AG10803 (cell line): Measurements from ENCODE around the gene FAM83F.
"Not testable (repeated sequence)": the region's sequence is repeated elsewhere in the genome, so short reads cannot be mapped to it uniquely, and the experiment has no call there.

Experiments
- DNase-seq: peaks from one replicate; pipeline ENCODE4 v3.0.0; 2010; ENCODE audit warnings: low read depth
- H3K4me3 ChIP-seq: 2 replicates; pipeline ENCODE4 v1.5.1; 2011; ENCODE audit warnings: mild to moderate bottlenecking, low read length, control low read depth
- CTCF ChIP-seq: conservative IDR thresholded peaks from 2 replicates; pipeline ENCODE4 v1.5.1; 2011; ENCODE audit warnings: mild to moderate bottlenecking, low read length, control low read depth, inconsistent platforms

The FAM83F gene

GRCh38 chr22:39988386-39989114, 6.2 kb upstream of the FAM83F start:
- DNase-seq, result no peak
- TF ChIP-seq CTCF, result no peak
- H3K4me3 ChIP-seq, result no peak overlapping the region

GRCh38 chr22:39989633-39990032, 5.1 kb upstream of the FAM83F start:
- TF ChIP-seq CTCF, result no peak

GRCh38 chr22:39990686-39991085, 4.1 kb upstream of the FAM83F start:
- TF ChIP-seq CTCF, result no peak

More at GRCh38 chr22:39989633-39990032, 5.1 kb upstream of the FAM83F start:
- no peak for DNase-seq
- no peak overlapping the region for H3K4me3 ChIP-seq

GRCh38 chr22:39991159-39991860, 3.4 kb upstream of the FAM83F start:
- no peak for TF ChIP-seq CTCF
- H3K4me3 ChIP-seq, result no peak overlapping the region
- no peak for DNase-seq

More at GRCh38 chr22:39990686-39991085, 4.1 kb upstream of the FAM83F start:
- H3K4me3 ChIP-seq, result no peak overlapping the region
- no peak for DNase-seq

GRCh38 chr22:39992088-39992826, 2.5 kb upstream of the FAM83F start:
- no peak for DNase-seq
- no peak overlapping the region for H3K4me3 ChIP-seq
- no peak for TF ChIP-seq CTCF

- not testable (repeated sequence) for DNase-seq, H3K4me3 ChIP-seq
Observed at GRCh38 chr22:39992894-39993293, 1.9 kb upstream of the FAM83F start.

GRCh38 chr22:39994041-39994565, 651 bp upstream of the FAM83F start:
- peak; percentile 55 for DNase-seq
- H3K4me3 ChIP-seq, result no peak overlapping the region
- no peak for TF ChIP-seq CTCF
